ENCODE results near the gene CSGALNACT2. TPM values are rescaled to one million over a fixed set of nuclear protein-coding genes. Genes with fewer than 3 reads are reported as not detected.

Gene CSGALNACT2
- total and polyA plus RNA-seq, 2 donors (not counting 1 experiment from before 2014, with no cell fraction given), result 10.9 to 24.0 TPM

- Histone ChIP-seq H2AFZ (ENCODE audit: insufficient read depth, low read depth, low read length, poor library complexity, severe bottlenecking) (no peak overlapping the region), H4K20me1 (ENCODE audit: control insufficient read depth, insufficient read depth, low read length, poor library complexity, severe bottlenecking) (no peaks in the 10 kb centered on the region), H3K9me3 (ENCODE audit: control extremely low read depth in 1 of 3, control insufficient read depth in 2 of 3, insufficient read depth in 1 of 3, low read length in 2 of 3) (no peaks in the 10 kb centered on the region), H3K9ac (ENCODE audit: low read length) (no peak overlapping the region), H3K4me1 (ENCODE audit: control insufficient read depth in 2 of 2, insufficient read depth in 2 of 2, low read length in 2 of 2) (peaks cover 7 to 14% of the 10 kb centered on the region in 2 donors), H3K36me3 (replicated peaks in 1 of 2; ENCODE audit: control extremely low read depth in 1 of 2, control insufficient read depth in 1 of 2, extremely low read depth in 1 of 2, insufficient read depth in 2 of 2, low read length in 1 of 2) (no peaks in the 10 kb centered on the region), H3K27ac (ENCODE audit: low read length in 2 of 2) (no peak overlapping the region), H3K27me3 (replicated peaks in 1 of 4; ENCODE audit: control extremely low read depth in 1 of 4, control insufficient read depth in 3 of 4, insufficient read depth in 4 of 4, low read length in 3 of 4) (no peaks in the 10 kb centered on the region), H3K4me3 (ENCODE audit: control extremely low read depth in 1 of 5, extremely low read depth in 1 of 5, insufficient read depth in 1 of 5, low read depth in 2 of 5, low read length in 4 of 5) (no peak overlapping the region), H3K4me2 (replicated peaks; ENCODE audit: low read depth, low read length, poor library complexity, severe bottlenecking) (no peak overlapping the region), H3K79me2 (ENCODE audit: control insufficient read depth, insufficient read depth, low read length) (no peaks in the 10 kb centered on the region)
- POLR2A ChIA-PET, result no interaction called here
- WGBS (ENCODE audit: insufficient coverage), result 89% methylated on average over 15 of the region's 15 CpGs
- Mint-ChIP-seq H3K9me3 (ENCODE audit: insufficient read depth) (no peaks in the 10 kb centered on the region), H3K27me3 (no peaks in the 10 kb centered on the region), H3K4me3 (no peak overlapping the region), H3K27ac (no peak overlapping the region), H3K4me1 (peaks cover 8% of the 10 kb centered on the region)
- DNase-seq (no peak), ATAC-seq (ENCODE audit: low read depth) (no peak)
- intact Hi-C loops (cut with micrococcal nuclease), result no loop called here
- CTCF ChIA-PET, result no interaction called here
- TF ChIP-seq CTCF (IDR thresholded peaks at IDR 0.05), result no peak
- no peak for TF ChIP-seq EZH2 (IDR thresholded peaks at IDR 0.05; ENCODE audit: borderline replicate concordance, insufficient read depth, low read depth, low read length, poor library complexity, severe bottlenecking)
Measured at GRCh38 chr10:43197834-43198681, 59.8 kb downstream of the CSGALNACT2 start.

GRCh38 chr10:43198682-43199005 is 60.4 kb downstream of the CSGALNACT2 start:
- Histone ChIP-seq H3K4me3 (ENCODE audit: control extremely low read depth in 1 of 5, extremely low read depth in 1 of 5, insufficient read depth in 1 of 5, low read depth in 2 of 5, low read length in 4 of 5) (no peak overlapping the region), H3K36me3 (replicated peaks in 1 of 2; ENCODE audit: control extremely low read depth in 1 of 2, control insufficient read depth in 1 of 2, extremely low read depth in 1 of 2, insufficient read depth in 2 of 2, low read length in 1 of 2) (no peaks in the 10 kb centered on the region), H3K79me2 (ENCODE audit: control insufficient read depth, insufficient read depth, low read length) (no peaks in the 10 kb centered on the region), H3K27ac (ENCODE audit: low read length in 2 of 2) (no peak overlapping the region), H2AFZ (ENCODE audit: insufficient read depth, low read depth, low read length, poor library complexity, severe bottlenecking) (no peak overlapping the region), H3K9ac (ENCODE audit: low read length) (no peak overlapping the region), H3K4me1 (ENCODE audit: control insufficient read depth in 2 of 2, insufficient read depth in 2 of 2, low read length in 2 of 2) (peaks cover 7 to 16% of the 10 kb centered on the region in 2 donors), H3K9me3 (ENCODE audit: control extremely low read depth in 1 of 3, control insufficient read depth in 2 of 3, insufficient read depth in 1 of 3, low read length in 2 of 3) (peaks cover 0 to 3% (median 0%) of the 10 kb centered on the region in 3 donors), H3K4me2 (replicated peaks; ENCODE audit: low read depth, low read length, poor library complexity, severe bottlenecking) (no peak overlapping the region), H3K27me3 (replicated peaks in 1 of 4; ENCODE audit: control extremely low read depth in 1 of 4, control insufficient read depth in 3 of 4, insufficient read depth in 4 of 4, low read length in 3 of 4) (no peaks in the 10 kb centered on the region), H4K20me1 (ENCODE audit: control insufficient read depth, insufficient read depth, low read length, poor library complexity, severe bottlenecking) (no peaks in the 10 kb centered on the region)
- 89% methylated on average over 10 of the region's 10 CpGs for WGBS (ENCODE audit: insufficient coverage)
- no peak for DNase-seq
- POLR2A ChIA-PET, result no interaction called here
- H3K4me1 Mint-ChIP-seq, result peaks cover 8% of the 10 kb centered on the region
- CTCF ChIA-PET, result no interaction called here
- TF ChIP-seq EZH2 (IDR thresholded peaks at IDR 0.05; ENCODE audit: borderline replicate concordance, insufficient read depth, low read depth, low read length, poor library complexity, severe bottlenecking), result no peak
- no peak for TF ChIP-seq CTCF (IDR thresholded peaks at IDR 0.05)
- no peaks in the 10 kb centered on the region for H3K9me3 Mint-ChIP-seq (ENCODE audit: insufficient read depth)
- H3K4me3 Mint-ChIP-seq, result no peak overlapping the region
- no peak overlapping the region for H3K27ac Mint-ChIP-seq
- intact Hi-C loops (cut with micrococcal nuclease), result no loop called here
- no peaks in the 10 kb centered on the region for H3K27me3 Mint-ChIP-seq
- no peak for ATAC-seq (ENCODE audit: low read depth)

Data from B cell (primary cell).